CD4-positive, alpha-beta memory T cell (primary cell): ENCODE results near the gene CHN1. TPM values are rescaled to one million over a fixed set of nuclear protein-coding genes. Genes with fewer than 3 reads are reported as not detected.

Experiments
- CTCF ChIA-PET: fragments of 350-600 bp; sonication (Branson Sonifier 250); formaldehyde crosslinking; loops from one replicate; lab custom pipeline; 2021; ENCODE audit warnings: inconsistent platforms; ENCODE audit not compliant: partially characterized antibody; lab: Charles Lee
- POLR2A ChIA-PET: fragments of 350-600 bp; sonication (Branson Sonifier 250); formaldehyde crosslinking; loops from one replicate; lab custom pipeline; 2021; ENCODE audit not compliant: partially characterized antibody; lab: Charles Lee
- DNase-seq, 5 donors: peaks; one replicate each; pipeline versions ENCODE4 v3.0.0 to v3.0.0-alpha.2; 2020 to 2022; ENCODE audit warnings: mixed read lengths in 1 of 5
- H3K27ac ChIP-seq: one replicate; pipeline ENCODE4 v1.7.0; 2013; ENCODE audit warnings: low read depth, low read length
- H3K27me3 ChIP-seq: 2 replicates; pipeline ENCODE4 v1.7.0; 2013; ENCODE audit warnings: mild to moderate bottlenecking, low read length, moderate library complexity; ENCODE audit not compliant: insufficient read depth
- H3K36me3 ChIP-seq: 2 replicates; pipeline ENCODE4 v1.7.0; 2013; ENCODE audit warnings: mild to moderate bottlenecking, low read length, moderate library complexity; ENCODE audit not compliant: insufficient read depth
- H3K4me1 ChIP-seq: 2 replicates; pipeline ENCODE4 v1.7.0; 2013; ENCODE audit warnings: mild to moderate bottlenecking, low read length, moderate library complexity; ENCODE audit not compliant: insufficient read depth
- H3K4me3 ChIP-seq, 2 donors: one replicate each; pipeline ENCODE4 v1.7.0; 2013; ENCODE audit warnings: low read length in 2 of 2, mild to moderate bottlenecking in 1 of 2
- H3K9me3 ChIP-seq, 2 donors: one replicate each; pipeline ENCODE4 v1.7.0; 2013; ENCODE audit warnings: low read length in 2 of 2, control low read depth in 1 of 2; ENCODE audit not compliant: control insufficient read depth in 1 of 2
- H3K27ac Mint-ChIP-seq, 7 donors: one replicate each; pipeline ENCODE4 v1.8.0; 2020 to 2021; ENCODE audit warnings: mixed read lengths in 7 of 7, mild to moderate bottlenecking in 6 of 7, inconsistent platforms in 3 of 7, moderate library complexity in 3 of 7
- H3K27me3 Mint-ChIP-seq, 2 donors: one replicate each; pipeline ENCODE4 v1.8.0; 2020 to 2021; ENCODE audit warnings: mixed read lengths in 2 of 2
- H3K36me3 Mint-ChIP-seq, 2 donors: one replicate each; pipeline ENCODE4 v1.8.0; 2020 to 2021; ENCODE audit warnings: mixed read lengths in 2 of 2, inconsistent platforms in 1 of 2, mild to moderate bottlenecking in 1 of 2
- H3K4me1 Mint-ChIP-seq, 4 donors: one replicate each; pipeline ENCODE4 v1.8.0; 2020 to 2021; ENCODE audit warnings: mixed read lengths in 4 of 4, mild to moderate bottlenecking in 1 of 4
- H3K4me3 Mint-ChIP-seq, 8 donors: one replicate each; pipeline ENCODE4 v1.8.0; 2020 to 2021; ENCODE audit warnings: mixed read lengths in 8 of 8, mild to moderate bottlenecking in 7 of 8, moderate library complexity in 6 of 8, inconsistent platforms in 3 of 8
- H3K9me3 Mint-ChIP-seq, 8 donors: one replicate each; pipeline ENCODE4 v1.8.0; 2020 to 2021; ENCODE audit warnings: mixed read lengths in 8 of 8, mild to moderate bottlenecking in 5 of 8, inconsistent platforms in 3 of 8, moderate library complexity in 1 of 8
- intact Hi-C: fragments of 100-400 bp; cut with micrococcal nuclease; formaldehyde crosslinking; loops from one replicate; pipeline ENCODE4 v1.15.1; 2023
- polyA plus RNA-seq, 2 donors: library from polyadenylated mRNA; unstranded; fragments of 300-500 nt; fragmentation: Illumina TruSeq; gene quantifications; one replicate each; pipeline ENCODE4 v1.2.3, GENCODE V29; 2021
- total RNA-seq, 2 experiments: library from RNA; stranded (reverse); gene quantifications; one replicate each; pipeline ENCODE4 v1.2.3, GENCODE V29; 2021

The CHN1 gene
- total and polyA plus RNA-seq, 4 experiments from 2014 or later = 3.4 to 15.3 (median 8.9) TPM

DNA sequence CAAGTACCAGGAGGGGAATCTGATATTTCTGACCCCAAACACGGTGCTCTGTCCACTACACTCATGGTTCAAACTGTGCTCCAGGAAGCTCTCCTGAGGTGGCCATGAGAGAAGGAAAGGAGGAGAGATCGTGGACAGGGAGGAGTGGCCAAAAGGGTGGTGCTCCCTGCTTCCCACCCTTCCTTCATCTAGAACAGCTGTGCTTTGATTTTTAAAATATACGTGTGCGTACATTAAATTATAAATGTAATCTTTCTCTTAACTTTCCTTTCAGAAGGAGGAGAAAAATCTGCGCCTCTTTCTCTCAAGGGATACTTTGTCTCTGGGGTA is 232.7 kb downstream of the CHN1 start:
- intact Hi-C loops = loop anchor here (10.0 kb wide), 1 partner anchor 392 kb away; the partner anchor contains the start of gene ATF2
- no peak overlapping the region for H3K4me3 ChIP-seq
- peaks cover 13 to 28% (median 17%) of the 10 kb centered on the region in 4 donors for H3K4me1 Mint-ChIP-seq
- no peaks in the 10 kb centered on the region for H3K36me3 ChIP-seq
- H3K4me3 Mint-ChIP-seq = no peak overlapping the region
- no peak overlapping the region for H3K27ac ChIP-seq
- DNase-seq = no peak
- H3K36me3 Mint-ChIP-seq = no peaks in the 10 kb centered on the region
- peak overlapping the region in 3 of 7 donors; percentile 24 to 81 (median 75) for H3K27ac Mint-ChIP-seq
- peaks cover 19% of the 10 kb centered on the region for H3K4me1 ChIP-seq
- ChIA-PET CTCF (interaction anchor here (1.5 to 7.9 kb wide), 9 partner anchors 22 to 338 kb away, joined by 4 to 70 read pairs (median 13); no protein-coding TSS in a partner anchor), POLR2A (interaction anchor here (0.6 kb wide), 2 partner anchors 16 to 219 kb away, joined by 3 read pairs; no protein-coding TSS in a partner anchor)
- H3K27me3 Mint-ChIP-seq = no peaks in the 10 kb centered on the region
- H3K9me3 Mint-ChIP-seq = peaks cover 0 to 2% (median 0%) of the 10 kb centered on the region in 8 donors
- no peaks in the 10 kb centered on the region for H3K9me3 ChIP-seq
- no peaks in the 10 kb centered on the region for H3K27me3 ChIP-seq

DNA sequence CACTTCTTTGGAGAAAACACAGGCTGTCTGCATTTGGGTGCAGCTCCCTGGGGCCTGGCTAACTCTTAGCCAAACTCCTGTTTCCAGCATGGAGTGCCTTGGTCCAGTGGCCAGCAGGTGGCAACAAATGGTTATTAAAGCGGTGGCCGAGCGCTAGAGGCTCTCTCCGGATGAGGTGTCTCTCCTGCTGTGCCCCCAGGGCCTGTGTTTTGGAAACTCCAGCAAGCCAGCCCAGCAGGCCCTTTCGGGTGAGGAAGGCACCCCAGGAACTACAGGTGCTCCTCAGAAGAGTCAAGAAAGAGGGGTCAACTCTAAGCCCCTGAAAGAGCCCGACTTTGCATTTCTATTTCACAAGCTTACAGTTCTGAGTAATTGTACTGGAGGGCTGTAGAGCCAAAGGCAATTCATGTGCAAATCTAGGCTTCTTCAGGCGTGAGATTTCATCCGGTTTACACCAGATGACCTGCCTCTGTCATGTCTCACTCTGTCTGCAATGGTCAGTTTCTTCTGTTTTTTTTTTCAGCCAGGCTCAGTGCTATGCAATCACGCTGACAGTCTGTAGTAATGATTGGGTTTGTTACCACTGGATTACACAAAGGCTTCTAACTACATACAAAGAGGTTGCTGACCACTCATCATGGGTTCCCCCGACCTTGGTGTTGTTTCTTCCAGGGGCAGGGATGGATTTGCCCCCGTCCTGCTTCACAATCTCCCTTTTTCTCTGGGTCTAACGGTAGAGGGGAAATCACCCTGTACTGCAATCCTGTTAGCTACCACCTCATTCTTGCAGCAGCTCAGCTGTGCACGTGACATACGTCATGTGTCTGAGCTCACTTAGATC is 233.3 kb downstream of the CHN1 start:
- H3K4me1 ChIP-seq = peaks cover 13% of the 10 kb centered on the region
- peaks cover 10 to 23% (median 13%) of the 10 kb centered on the region in 4 donors for H3K4me1 Mint-ChIP-seq
- H3K27ac Mint-ChIP-seq = peak overlapping the region in 4 of 7 donors; percentile 4 to 82 (median 78)
- H3K27ac ChIP-seq = no peak overlapping the region
- intact Hi-C loops = loop anchor here (1.0 to 10.0 kb wide), 3 partner anchors 213 to 393 kb away; partner anchors contain the start of gene ATF2
- no peaks in the 10 kb centered on the region for H3K36me3 ChIP-seq
- no peaks in the 10 kb centered on the region for H3K9me3 ChIP-seq
- H3K36me3 Mint-ChIP-seq = no peaks in the 10 kb centered on the region
- H3K4me3 Mint-ChIP-seq = peak overlapping the region in 1 of 8 donors; percentile 3
- H3K27me3 ChIP-seq = no peaks in the 10 kb centered on the region
- H3K4me3 ChIP-seq = no peak overlapping the region
- no peaks in the 10 kb centered on the region for H3K27me3 Mint-ChIP-seq
- CTCF ChIA-PET = interaction anchor here (0.7 to 7.9 kb wide), 19 partner anchors 9 to 338 kb away, joined by 3 to 70 read pairs (median 5); no protein-coding TSS in a partner anchor
- no peak for DNase-seq
- POLR2A ChIA-PET = interaction anchor here (0.6 to 1.2 kb wide), 5 partner anchors 17 to 220 kb away, joined by 3 read pairs; no protein-coding TSS in a partner anchor
- H3K9me3 Mint-ChIP-seq = peaks cover 0 to 2% (median 0%) of the 10 kb centered on the region in 8 donors

DNA sequence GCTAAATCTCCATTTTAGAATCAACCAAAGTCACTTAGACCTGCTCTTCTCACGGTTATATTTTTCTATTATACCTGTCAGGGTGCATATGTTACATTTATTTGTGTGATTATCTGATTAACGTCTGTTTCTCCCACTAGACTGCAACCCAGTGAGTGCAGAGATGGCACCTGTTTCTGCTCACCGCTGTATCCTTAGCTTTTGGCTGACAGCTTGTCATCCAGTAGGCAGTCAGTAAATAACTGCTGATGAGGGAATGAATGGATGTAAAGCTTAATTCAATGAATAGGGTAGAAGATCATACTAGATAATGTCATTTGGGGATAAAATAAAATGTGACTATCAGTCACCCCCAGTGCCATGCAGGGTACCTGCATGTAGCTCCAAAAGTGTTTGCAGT is 234.0 kb downstream of the CHN1 start:
- peaks cover 0 to 3% of the 10 kb centered on the region in 2 donors for H3K27me3 Mint-ChIP-seq
- Histone ChIP-seq H3K27me3 (no peaks in the 10 kb centered on the region), H3K4me1 (peaks cover 7% of the 10 kb centered on the region), H3K36me3 (no peaks in the 10 kb centered on the region), H3K9me3 (no peaks in the 10 kb centered on the region), H3K4me3 (no peak overlapping the region), H3K27ac (no peak overlapping the region)
- intact Hi-C loops = loop anchor here (1.0 to 10.0 kb wide), 3 partner anchors 214 to 394 kb away; partner anchors contain the start of gene ATF2
- ChIA-PET CTCF (interaction anchor here (0.6 to 7.9 kb wide), 21 partner anchors 8 to 365 kb away, joined by 3 to 70 read pairs (median 4); no protein-coding TSS in a partner anchor), POLR2A (interaction anchor here (0.6 to 1.2 kb wide), 3 partner anchors 71 to 221 kb away, joined by 3 read pairs; no protein-coding TSS in a partner anchor)
- no peak for DNase-seq
- H3K4me3 Mint-ChIP-seq = no peak overlapping the region
- no peaks in the 10 kb centered on the region for H3K36me3 Mint-ChIP-seq
- H3K9me3 Mint-ChIP-seq = peaks cover 0 to 2% (median 0%) of the 10 kb centered on the region in 8 donors
- H3K4me1 Mint-ChIP-seq = peaks cover 7 to 16% (median 9%) of the 10 kb centered on the region in 4 donors
- peak overlapping the region in 1 of 7 donors; percentile 49 for H3K27ac Mint-ChIP-seq

DNA sequence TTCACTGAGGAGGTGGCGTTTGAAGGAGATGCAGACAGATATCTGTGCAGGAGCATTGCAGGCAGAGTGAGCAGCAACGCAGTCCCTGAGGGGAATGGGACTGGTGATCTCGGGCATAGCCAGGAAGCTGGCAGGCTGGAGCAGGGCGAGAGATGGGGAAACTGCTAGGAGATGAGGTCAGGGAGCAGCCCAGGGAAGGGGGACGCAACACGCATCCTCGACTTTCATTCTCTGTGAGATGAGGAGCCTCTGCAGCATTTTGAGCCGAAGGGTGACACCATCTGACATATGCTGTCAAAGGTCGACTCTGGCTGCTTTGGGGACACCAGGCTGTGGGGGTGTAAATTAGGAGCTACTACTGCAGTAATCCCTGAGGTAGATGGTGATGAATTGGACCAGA is 236.6 kb downstream of the CHN1 start:
- H3K4me3 ChIP-seq = no peak overlapping the region
- Mint-ChIP-seq H3K27ac (peak overlapping the region in 2 of 7 donors; percentile 2 to 64), H3K4me1 (peaks cover 0 to 1% (median 0%) of the 10 kb centered on the region in 4 donors), H3K27me3 (peaks cover 0 to 3% of the 10 kb centered on the region in 2 donors), H3K9me3 (peaks cover 0 to 2% (median 0%) of the 10 kb centered on the region in 8 donors), H3K36me3 (no peaks in the 10 kb centered on the region), H3K4me3 (no peak overlapping the region)
- intact Hi-C loops = no loop called here
- H3K9me3 ChIP-seq = no peaks in the 10 kb centered on the region
- DNase-seq = no peak
- no peak overlapping the region for H3K27ac ChIP-seq
- ChIA-PET POLR2A (no interaction called here), CTCF (no interaction called here)
- no peaks in the 10 kb centered on the region for H3K36me3 ChIP-seq
- H3K4me1 ChIP-seq = no peaks in the 10 kb centered on the region
- no peaks in the 10 kb centered on the region for H3K27me3 ChIP-seq

DNA sequence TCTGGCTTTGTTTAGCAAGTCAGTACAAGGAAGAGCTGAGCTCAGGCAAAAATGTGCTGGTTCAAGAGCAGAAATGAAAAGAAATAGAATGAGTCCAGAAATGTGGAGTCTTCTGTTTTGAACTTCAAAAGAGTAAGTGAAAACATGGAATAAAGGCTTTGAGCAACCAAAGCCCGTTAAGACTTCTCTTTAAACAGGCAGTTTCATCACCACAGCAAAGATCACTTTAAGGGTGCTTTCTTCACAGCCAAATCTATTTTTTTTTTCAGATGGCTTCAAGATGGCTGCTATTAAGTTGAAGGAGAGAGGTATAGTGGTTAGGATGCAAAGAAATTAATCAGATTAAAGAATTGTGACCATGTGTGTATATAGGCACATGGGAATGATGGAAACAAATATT is 238.9 kb downstream of the CHN1 start:
- POLR2A ChIA-PET = no interaction called here
- Mint-ChIP-seq H3K4me1 (peaks cover 0 to 3% (median under 1%) of the 10 kb centered on the region in 4 donors), H3K9me3 (peaks cover 0 to 2% (median 0%) of the 10 kb centered on the region in 8 donors), H3K36me3 (no peaks in the 10 kb centered on the region), H3K27ac (no peak overlapping the region), H3K4me3 (no peak overlapping the region), H3K27me3 (peaks cover 0 to 3% of the 10 kb centered on the region in 2 donors)
- Histone ChIP-seq H3K9me3 (no peaks in the 10 kb centered on the region), H3K4me3 (no peak overlapping the region), H3K36me3 (no peaks in the 10 kb centered on the region), H3K27ac (no peak overlapping the region), H3K27me3 (no peaks in the 10 kb centered on the region), H3K4me1 (no peaks in the 10 kb centered on the region)
- intact Hi-C loops = no loop called here
- no peak for DNase-seq
- CTCF ChIA-PET = interaction anchor here (1.3 to 4.1 kb wide), 2 partner anchors 9 to 17 kb away, joined by 3 to 23 read pairs; no protein-coding TSS in a partner anchor

DNA sequence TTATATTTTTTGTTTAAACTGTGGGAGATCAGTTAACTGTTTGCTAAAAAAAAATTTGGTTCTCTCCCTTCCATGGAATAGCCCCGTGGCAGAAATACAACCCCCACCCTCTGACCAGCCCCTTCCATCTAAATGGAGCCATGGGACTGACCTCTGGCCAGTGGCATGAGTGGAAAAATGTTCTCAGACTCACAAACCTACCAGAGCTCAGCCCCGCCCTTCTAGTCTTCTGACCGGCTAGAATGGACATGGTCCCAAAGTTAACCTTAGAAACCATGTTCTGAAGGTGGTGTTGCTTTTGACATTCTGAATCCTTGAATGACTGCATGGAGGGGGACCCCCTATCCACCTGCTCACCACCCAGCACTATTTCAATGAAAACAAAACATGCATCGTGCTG is 239.6 kb downstream of the CHN1 start:
- Mint-ChIP-seq H3K36me3 (no peaks in the 10 kb centered on the region), H3K9me3 (peaks cover 0 to 2% (median 0%) of the 10 kb centered on the region in 8 donors), H3K4me1 (peaks cover 0 to 3% (median 0%) of the 10 kb centered on the region in 4 donors), H3K27me3 (peaks cover 0 to 3% of the 10 kb centered on the region in 2 donors), H3K27ac (no peak overlapping the region), H3K4me3 (no peak overlapping the region)
- H3K9me3 ChIP-seq = no peaks in the 10 kb centered on the region
- no peak overlapping the region for H3K27ac ChIP-seq
- H3K27me3 ChIP-seq = no peaks in the 10 kb centered on the region
- H3K4me3 ChIP-seq = no peak overlapping the region
- no peaks in the 10 kb centered on the region for H3K36me3 ChIP-seq
- CTCF ChIA-PET = interaction anchor here (1.3 to 4.1 kb wide), 3 partner anchors 10 to 224 kb away, joined by 3 to 23 read pairs (median 5); no protein-coding TSS in a partner anchor
- DNase-seq = no peak
- H3K4me1 ChIP-seq = no peaks in the 10 kb centered on the region
- intact Hi-C loops = no loop called here
- POLR2A ChIA-PET = no interaction called here
